Neural progenitor cell (in vitro differentiated cells): ENCODE data around the gene FKBP15. TPM values are rescaled to one million over a fixed set of nuclear protein-coding genes. Genes with fewer than 3 reads are reported as not detected.

Source experiments
- DNase-seq: peaks from one replicate; pipeline ENCODE4 v3.0.0-alpha.2; 2016; ENCODE audit warnings: low spot score
- H2AFZ ChIP-seq: fragments of 200-600 bp; sonication (generic); replicated peaks from 2 replicates; pipeline ENCODE4 v1.6.1; 2016; ENCODE audit warnings: antibody characterized with exemption
- H3F3A ChIP-seq: fragments of 200-600 bp; sonication (generic); 2 replicates; pipeline ENCODE4 v1.6.1; 2016; ENCODE audit warnings: antibody characterized with exemption, low read depth
- H3K27ac ChIP-seq: fragments of 200-600 bp; sonication (generic); 2 replicates; pipeline ENCODE4 v1.5.1; 2016; ENCODE audit warnings: mild to moderate bottlenecking
- H3K27me3 ChIP-seq: fragments of 200-600 bp; sonication (generic); 2 replicates; pipeline ENCODE4 v1.6.1; 2016; ENCODE audit warnings: mild to moderate bottlenecking, moderate library complexity
- H3K36me3 ChIP-seq: fragments of 200-600 bp; sonication (generic); 2 replicates; pipeline ENCODE4 v1.5.1; 2016
- H3K4me1 ChIP-seq: fragments of 200-600 bp; sonication (generic); 2 replicates; pipeline ENCODE4 v1.6.1; 2016; ENCODE audit warnings: mixed run types
- H3K4me2 ChIP-seq: fragments of 200-600 bp; sonication (generic); 2 replicates; pipeline ENCODE4 v1.6.1; 2016
- H3K4me3 ChIP-seq: fragments of 200-600 bp; sonication (generic); 2 replicates; pipeline ENCODE4 v1.5.1; 2016
- H3K79me2 ChIP-seq: fragments of 200-600 bp; sonication (generic); 2 replicates; pipeline ENCODE4 v1.6.1; 2016; ENCODE audit warnings: low read depth
- H3K9ac ChIP-seq: fragments of 200-600 bp; sonication (generic); 2 replicates; pipeline ENCODE4 v1.6.1; 2016
- H3K9me3 ChIP-seq: fragments of 200-600 bp; sonication (generic); 2 replicates; pipeline ENCODE4 v1.5.1; 2016; ENCODE audit warnings: low read depth
- H4K20me1 ChIP-seq: fragments of 200-600 bp; sonication (generic); 2 replicates; pipeline ENCODE4 v1.6.1; 2016; ENCODE audit warnings: low read depth
- H3K27ac Mint-ChIP-seq: 3 replicates; pipeline ENCODE4 v1.8.0; 2021; ENCODE audit warnings: mixed read lengths
- H3K27me3 Mint-ChIP-seq: 2 replicates; pipeline ENCODE4 v1.8.0; 2022; ENCODE audit warnings: low read depth, mild to moderate bottlenecking, inconsistent platforms, moderate library complexity, mixed read lengths; ENCODE audit not compliant: insufficient read depth
- H3K36me3 Mint-ChIP-seq: 3 replicates; pipeline ENCODE4 v1.8.0; 2021; ENCODE audit warnings: mixed read lengths
- H3K4me1 Mint-ChIP-seq: 3 replicates; pipeline ENCODE4 v1.8.0; 2021; ENCODE audit warnings: mixed read lengths
- H3K4me3 Mint-ChIP-seq: 3 replicates; pipeline ENCODE4 v1.8.0; 2021; ENCODE audit warnings: mild to moderate bottlenecking, moderate library complexity, mixed read lengths
- H3K9me3 Mint-ChIP-seq: 3 replicates; pipeline ENCODE4 v1.8.0; 2020; ENCODE audit warnings: mixed read lengths
- EZH2 ChIP-seq: fragments of 200-600 bp; sonication (generic); IDR thresholded peaks from 2 replicates; pipeline ENCODE4 v1.6.1; 2017; ENCODE audit warnings: antibody characterized with exemption, mild to moderate bottlenecking, moderate library complexity
- EZH2phosphoT487 ChIP-seq: fragments of 200-600 bp; sonication (generic); IDR thresholded peaks from 2 replicates; pipeline ENCODE4 v1.6.1; 2017; ENCODE audit warnings: antibody characterized with exemption
- total RNA-seq: library from RNA; depleted of rRNA; stranded (reverse); fragments of >200 nt; gene quantifications from 2 replicates; pipeline ENCODE4 v1.2.3, GENCODE V29; 2015; ENCODE audit warnings: low replicate concordance
- TF ChIP-seq, protein P1 (sequence below): fragments of 200-600 bp; sonication (generic); IDR thresholded peaks from 2 replicates; pipeline ENCODE4 v1.5.1; 2017; ENCODE audit warnings: antibody characterized with exemption, mild to moderate bottlenecking

Gene FKBP15
- total RNA-seq, 1 donor from 2014 or later: 25.5 TPM

DNA sequence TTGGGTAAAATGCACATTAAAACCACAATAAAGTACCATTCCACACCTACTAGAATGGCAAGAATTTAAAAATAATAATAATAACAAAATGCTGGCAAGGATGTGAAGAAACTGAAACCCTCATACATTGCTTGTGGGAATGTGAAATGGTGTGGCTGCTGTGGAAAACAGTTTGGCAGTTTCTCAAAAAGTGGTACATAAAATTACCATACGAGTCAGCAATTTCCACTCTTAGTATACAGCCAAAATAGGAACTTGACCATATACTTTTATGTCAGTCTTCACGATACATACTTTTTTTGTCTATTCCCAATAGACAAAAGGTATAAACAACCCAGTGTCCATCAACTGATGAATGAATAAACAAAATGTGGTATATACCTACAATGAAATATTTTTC is 15.6 kb downstream of the FKBP15 start:
- H3K4me2 ChIP-seq: no peak overlapping the region
- no peaks in the 10 kb centered on the region for H3K79me2 ChIP-seq
- DNase-seq: no peak
- peaks cover 8% of the 10 kb centered on the region for H3K36me3 ChIP-seq
- no peak overlapping the region for H3K4me3 ChIP-seq
- Mint-ChIP-seq H3K27me3 (peaks cover 3% of the 10 kb centered on the region), H3K9me3 (no peaks in the 10 kb centered on the region), H3K27ac (no peak overlapping the region), H3K36me3 (peaks cover 15% of the 10 kb centered on the region), H3K4me1 (no peaks in the 10 kb centered on the region), H3K4me3 (no peak overlapping the region)
- no peaks in the 10 kb centered on the region for H3K9me3 ChIP-seq
- TF ChIP-seq EZH2 (no peak), EZH2phosphoT487 (no peak)
- TF ChIP-seq, protein P1, sequence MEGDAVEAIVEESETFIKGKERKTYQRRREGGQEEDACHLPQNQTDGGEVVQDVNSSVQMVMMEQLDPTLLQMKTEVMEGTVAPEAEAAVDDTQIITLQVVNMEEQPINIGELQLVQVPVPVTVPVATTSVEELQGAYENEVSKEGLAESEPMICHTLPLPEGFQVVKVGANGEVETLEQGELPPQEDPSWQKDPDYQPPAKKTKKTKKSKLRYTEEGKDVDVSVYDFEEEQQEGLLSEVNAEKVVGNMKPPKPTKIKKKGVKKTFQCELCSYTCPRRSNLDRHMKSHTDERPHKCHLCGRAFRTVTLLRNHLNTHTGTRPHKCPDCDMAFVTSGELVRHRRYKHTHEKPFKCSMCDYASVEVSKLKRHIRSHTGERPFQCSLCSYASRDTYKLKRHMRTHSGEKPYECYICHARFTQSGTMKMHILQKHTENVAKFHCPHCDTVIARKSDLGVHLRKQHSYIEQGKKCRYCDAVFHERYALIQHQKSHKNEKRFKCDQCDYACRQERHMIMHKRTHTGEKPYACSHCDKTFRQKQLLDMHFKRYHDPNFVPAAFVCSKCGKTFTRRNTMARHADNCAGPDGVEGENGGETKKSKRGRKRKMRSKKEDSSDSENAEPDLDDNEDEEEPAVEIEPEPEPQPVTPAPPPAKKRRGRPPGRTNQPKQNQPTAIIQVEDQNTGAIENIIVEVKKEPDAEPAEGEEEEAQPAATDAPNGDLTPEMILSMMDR: no peak
- no peaks in the 10 kb centered on the region for H3K4me1 ChIP-seq
- no peak overlapping the region for H3K27ac ChIP-seq
- H3K27me3 ChIP-seq: no peaks in the 10 kb centered on the region
- H4K20me1 ChIP-seq: no peaks in the 10 kb centered on the region
- no peaks in the 10 kb centered on the region for H3F3A ChIP-seq
- no peak overlapping the region for H2AFZ ChIP-seq
- H3K9ac ChIP-seq: no peak overlapping the region

- Mint-ChIP-seq H3K36me3 (peaks cover 20% of the 10 kb centered on the region), H3K4me3 (no peak overlapping the region), H3K9me3 (no peaks in the 10 kb centered on the region), H3K27me3 (no peaks in the 10 kb centered on the region), H3K27ac (no peak overlapping the region), H3K4me1 (no peaks in the 10 kb centered on the region)
- DNase-seq: no peak
- Histone ChIP-seq H3K4me2 (no peak overlapping the region), H3K36me3 (no peaks in the 10 kb centered on the region), H3K9ac (no peak overlapping the region), H2AFZ (no peak overlapping the region), H3K27ac (no peak overlapping the region), H3K4me1 (no peaks in the 10 kb centered on the region), H3K9me3 (no peaks in the 10 kb centered on the region), H3K4me3 (no peak overlapping the region), H3F3A (no peaks in the 10 kb centered on the region), H3K27me3 (no peaks in the 10 kb centered on the region), H3K79me2 (no peaks in the 10 kb centered on the region), H4K20me1 (no peaks in the 10 kb centered on the region)
- TF ChIP-seq EZH2phosphoT487: no peak
- no peak for TF ChIP-seq EZH2
- TF ChIP-seq, protein P1: no peak
Observed at GRCh38 chr9:113199683-113200329, 21.3 kb downstream of the FKBP15 start.

DNA sequence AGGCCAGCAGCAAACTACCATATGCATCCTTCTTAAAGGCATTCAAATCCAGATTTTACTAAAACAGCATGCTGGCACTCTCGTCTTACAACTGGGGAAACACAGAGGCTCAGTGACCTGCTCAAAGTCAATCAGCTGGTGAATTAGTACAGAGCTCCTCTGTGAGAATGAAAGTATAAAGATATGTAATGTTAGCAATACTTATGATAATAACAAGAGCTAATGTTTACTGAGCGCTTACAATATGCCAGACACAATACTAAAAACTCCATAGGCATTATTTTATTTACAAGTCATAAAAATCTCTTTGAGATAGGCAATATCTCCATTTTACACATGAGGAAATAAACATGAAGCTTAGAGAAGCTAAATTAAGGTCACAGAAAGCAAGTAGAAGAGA is 28.6 kb downstream of the FKBP15 start:
- H3K4me3 ChIP-seq: no peak overlapping the region
- no peak overlapping the region for H3K4me2 ChIP-seq
- H3K9me3 ChIP-seq: no peaks in the 10 kb centered on the region
- DNase-seq: no peak
- no peaks in the 10 kb centered on the region for H3K27me3 ChIP-seq
- peaks cover 8% of the 10 kb centered on the region for H3K36me3 Mint-ChIP-seq
- H3K4me1 Mint-ChIP-seq: no peaks in the 10 kb centered on the region
- H3K4me3 Mint-ChIP-seq: no peak overlapping the region
- no peaks in the 10 kb centered on the region for H3K79me2 ChIP-seq
- no peaks in the 10 kb centered on the region for H3F3A ChIP-seq
- no peak overlapping the region for H2AFZ ChIP-seq
- H4K20me1 ChIP-seq: no peaks in the 10 kb centered on the region
- no peak overlapping the region for H3K27ac Mint-ChIP-seq
- H3K9me3 Mint-ChIP-seq: no peaks in the 10 kb centered on the region
- H3K27me3 Mint-ChIP-seq: no peaks in the 10 kb centered on the region
- H3K9ac ChIP-seq: no peak overlapping the region
- no peaks in the 10 kb centered on the region for H3K4me1 ChIP-seq
- peaks cover 8% of the 10 kb centered on the region for H3K36me3 ChIP-seq
- TF ChIP-seq, protein P1: no peak
- TF ChIP-seq EZH2 (no peak), EZH2phosphoT487 (no peak)
- no peak overlapping the region for H3K27ac ChIP-seq
